Activated naive CD4-positive, alpha-beta T cell treated with anti-CD3 and anti-CD28 coated beads, Interleukin-2, amount 50 U/mL, for 72 hours (primary cell): ENCODE data around the gene SFTA2. TPM values are rescaled to one million over a fixed set of nuclear protein-coding genes. Genes with fewer than 3 reads are reported as not detected.
"Not testable (repeated sequence)": the region's sequence is repeated elsewhere in the genome, so short reads cannot be mapped to it uniquely, and the experiment has no call there.

Experiments
- ATAC-seq, 2 donors: fragments of 150-1000 bp; cut with Tn5 transposase; 2 replicates each; pipeline ENCODE4 v1.10.0; 2021; ENCODE audit warnings: mild to moderate bottlenecking in 2 of 2, moderate library complexity in 2 of 2
- DNase-seq, 2 donors: peaks; one replicate each; pipeline ENCODE4 v3.0.0; 2021 to 2022; ENCODE audit warnings: low spot score in 2 of 2
- H3K27ac Mint-ChIP-seq, 2 donors: one replicate each; pipeline ENCODE4 v1.8.0; 2022; ENCODE audit warnings: mild to moderate bottlenecking in 2 of 2, mixed read lengths in 2 of 2
- H3K36me3 Mint-ChIP-seq, 2 donors: one replicate each; pipeline ENCODE4 v1.8.0; 2022; ENCODE audit warnings: mixed read lengths in 2 of 2
- H3K9me3 Mint-ChIP-seq, 2 donors: one replicate each; pipeline ENCODE4 v1.8.0; 2022; ENCODE audit warnings: mixed read lengths in 2 of 2
- total RNA-seq, 2 donors: library from RNA; stranded (reverse); gene quantifications; one replicate each; pipeline ENCODE4 v1.2.3, GENCODE V29; 2022

Gene SFTA2
- total RNA-seq, 2 donors from 2014 or later: not detected

- no peak overlapping the region for H3K27ac Mint-ChIP-seq
- ATAC-seq: peak in 1 of 2 donors; percentile 35
Measured at GRCh38 chr6:30951907-30952469, 20.0 kb upstream of the SFTA2 start.

DNA sequence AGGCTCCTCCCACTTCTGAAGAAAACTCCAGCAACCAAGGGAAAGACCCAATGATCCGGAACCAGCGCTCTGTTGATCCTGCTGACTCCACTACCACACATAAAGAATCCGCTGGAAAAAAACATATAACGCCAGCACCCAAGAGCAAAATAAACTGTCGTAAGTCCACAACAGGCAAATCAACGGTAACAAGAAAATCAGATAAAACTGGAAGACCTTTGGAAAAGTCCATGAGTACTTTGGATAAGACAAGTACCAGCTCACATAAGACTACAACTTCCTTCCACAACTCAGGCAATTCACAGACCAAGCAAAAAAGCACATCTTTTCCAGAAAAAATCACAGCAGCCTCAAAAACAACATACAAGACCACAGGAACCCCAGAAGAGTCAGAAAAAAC is 16.8 kb upstream of the SFTA2 start:
- H3K36me3 Mint-ChIP-seq: peaks cover 6 to 9% of the 10 kb centered on the region in 2 donors
- ATAC-seq (no peak), DNase-seq (no peak)
- H3K9me3 Mint-ChIP-seq: peaks cover 10 to 12% of the 10 kb centered on the region in 2 donors
- no peak overlapping the region for H3K27ac Mint-ChIP-seq

More at GRCh38 chr6:30951907-30952469, 20.0 kb upstream of the SFTA2 start:
- H3K9me3 Mint-ChIP-seq: peaks cover 10 to 12% of the 10 kb centered on the region in 2 donors
- H3K36me3 Mint-ChIP-seq: peaks cover 6 to 9% of the 10 kb centered on the region in 2 donors
- no peak for DNase-seq

- Mint-ChIP-seq H3K9me3 (peaks cover 10 to 12% of the 10 kb centered on the region in 2 donors), H3K36me3 (peaks cover 6 to 9% of the 10 kb centered on the region in 2 donors), H3K27ac (no peak overlapping the region)
- DNase-seq: no peak
- ATAC-seq: no peak
Measured at GRCh38 chr6:30947231-30947630, 15.3 kb upstream of the SFTA2 start.

DNA sequence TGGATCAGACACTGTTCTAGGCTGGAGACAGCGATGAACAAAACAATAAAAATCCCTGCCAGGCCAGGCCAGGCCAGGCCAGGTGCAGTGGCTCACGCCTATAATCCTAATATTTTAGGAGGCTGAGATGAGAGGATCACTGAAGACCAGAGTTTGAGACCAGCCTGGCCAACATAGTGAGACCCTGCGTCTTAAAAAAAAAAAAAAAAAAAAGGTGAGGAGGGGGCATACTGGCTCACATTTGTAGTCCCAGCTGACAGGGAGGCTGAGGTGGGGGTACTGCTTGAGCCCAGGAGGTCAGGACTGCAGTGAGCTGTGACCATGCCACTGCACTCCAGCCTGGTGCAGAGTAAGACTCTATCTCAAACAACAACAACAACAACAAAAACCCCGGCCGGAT is 13.3 kb upstream of the SFTA2 start:
- Mint-ChIP-seq H3K27ac (no peak overlapping the region), H3K36me3 (peaks cover 1 to 6% of the 10 kb centered on the region in 2 donors), H3K9me3 (peaks cover 0 to 3% of the 10 kb centered on the region in 2 donors)
- no peak for ATAC-seq
- no peak for DNase-seq

DNA sequence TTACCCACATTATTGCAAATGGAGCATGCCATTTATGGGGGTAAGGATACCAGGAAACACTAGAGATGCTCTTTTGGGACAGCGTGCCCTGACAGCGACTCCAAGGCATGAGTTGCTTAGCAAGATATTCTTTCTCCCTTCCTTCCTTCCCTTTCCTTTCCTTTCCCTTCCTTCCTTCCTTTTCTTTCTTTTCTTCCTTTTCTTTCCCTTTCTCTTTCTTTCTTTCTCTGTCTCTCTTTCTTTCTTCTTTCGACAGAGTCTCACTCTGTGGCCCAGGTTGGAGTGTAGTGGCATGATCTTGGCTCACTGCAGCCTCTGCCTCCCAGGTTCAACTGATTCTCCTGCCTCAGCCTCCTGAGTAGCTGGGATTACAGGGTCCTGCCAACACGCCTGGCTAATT is 12.1 kb upstream of the SFTA2 start:
- Mint-ChIP-seq H3K36me3 (peaks cover 0 to 6% of the 10 kb centered on the region in 2 donors), H3K9me3 (no peaks in the 10 kb centered on the region), H3K27ac (no peak overlapping the region)
- DNase-seq (no peak), ATAC-seq (no peak)

DNA sequence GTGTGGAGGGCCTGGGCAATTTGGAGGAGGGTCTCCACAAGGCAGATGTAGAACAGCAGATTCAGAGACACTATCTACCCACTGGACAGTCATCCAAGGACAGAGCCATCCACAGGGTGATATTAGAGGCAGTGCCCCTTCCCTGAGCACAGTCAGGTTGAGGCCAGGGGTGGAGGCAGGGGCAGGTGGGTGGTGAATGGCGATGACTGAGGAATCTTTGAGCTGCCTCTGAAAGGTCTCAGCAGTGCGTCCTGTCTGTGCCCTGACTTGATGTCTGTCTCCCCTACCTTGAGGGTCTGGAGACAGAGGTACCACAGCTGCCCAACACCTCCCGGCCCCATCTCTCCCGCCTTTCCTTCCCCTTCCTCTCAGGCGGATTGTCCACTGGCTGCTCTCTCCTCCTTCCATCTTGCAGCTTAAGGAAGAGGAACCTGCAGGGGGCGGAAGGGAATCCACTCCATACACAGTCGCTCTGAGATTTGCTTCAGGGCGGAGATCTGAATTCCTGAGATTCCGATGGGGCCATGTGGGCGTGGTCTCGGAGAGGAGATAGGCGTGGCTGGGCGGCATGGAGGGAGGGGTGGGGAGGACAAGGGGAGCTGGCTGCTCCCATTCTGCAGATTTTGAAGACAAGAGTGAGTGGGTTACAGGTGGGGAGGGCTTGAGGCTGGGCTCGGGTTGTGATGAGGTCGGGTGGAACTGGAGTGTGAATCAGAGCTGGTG is 10.5 kb upstream of the SFTA2 start:
- H3K27ac Mint-ChIP-seq: no peak overlapping the region
- no peaks in the 10 kb centered on the region for H3K9me3 Mint-ChIP-seq
- ATAC-seq (no peak), DNase-seq (no peak)
- no peaks in the 10 kb centered on the region for H3K36me3 Mint-ChIP-seq

GRCh38 chr6:30940361-30940986 is 8.5 kb upstream of the SFTA2 start, which contains the start of gene MUCL3:
MUCL3 (plus strand) TSS chr6:30940973; CDS start chr6:30941000, 27 bp downstream.
- DNase-seq (no peak), ATAC-seq (no peak)
- H3K36me3 Mint-ChIP-seq: no peaks in the 10 kb centered on the region
- H3K27ac Mint-ChIP-seq: no peak within 1 kb of the TSS
- no peaks in the 10 kb centered on the region for H3K9me3 Mint-ChIP-seq

- Mint-ChIP-seq H3K27ac (no peak overlapping the region), H3K9me3 (no peaks in the 10 kb centered on the region), H3K36me3 (no peaks in the 10 kb centered on the region)
- ATAC-seq: no peak
- no peak for DNase-seq
Measured at GRCh38 chr6:30939473-30939872, 7.5 kb upstream of the SFTA2 start.

GRCh38 chr6:30938730-30939129 is 6.8 kb upstream of the SFTA2 start:
- H3K36me3 Mint-ChIP-seq: no peaks in the 10 kb centered on the region
- no peak for DNase-seq
- H3K27ac Mint-ChIP-seq: no peak overlapping the region
- ATAC-seq: no peak
- H3K9me3 Mint-ChIP-seq: no peaks in the 10 kb centered on the region

- Mint-ChIP-seq H3K27ac (no peak overlapping the region), H3K9me3 (no peaks in the 10 kb centered on the region), H3K36me3 (no peaks in the 10 kb centered on the region)
- no peak for DNase-seq
- ATAC-seq: no peak
Measured at GRCh38 chr6:30937265-30937664, 5.3 kb upstream of the SFTA2 start.

DNA sequence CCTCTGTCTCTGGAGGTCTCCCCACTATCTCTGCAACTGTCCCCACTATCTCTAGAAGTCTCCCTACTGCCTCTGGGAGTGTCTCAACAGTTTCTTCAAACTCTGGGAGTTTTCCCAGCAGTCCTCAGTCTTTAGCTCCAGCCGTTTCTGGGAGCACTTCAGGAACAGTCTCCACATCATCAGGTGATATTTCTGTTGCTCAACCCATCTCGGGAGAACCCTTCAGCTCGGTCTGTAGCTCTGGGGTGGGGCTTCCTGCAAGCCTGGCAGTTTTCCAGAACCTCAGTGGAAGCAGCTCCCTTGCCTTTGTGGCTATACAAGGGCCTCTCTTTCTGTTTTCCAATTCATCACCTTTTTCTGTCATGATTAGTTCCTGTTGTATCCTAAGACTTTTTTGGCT is 3.0 kb upstream of the SFTA2 start:
- no peaks in the 10 kb centered on the region for H3K36me3 Mint-ChIP-seq
- H3K9me3 Mint-ChIP-seq: no peaks in the 10 kb centered on the region
- ATAC-seq: no peak
- DNase-seq: no peak
- no peak overlapping the region for H3K27ac Mint-ChIP-seq

DNA sequence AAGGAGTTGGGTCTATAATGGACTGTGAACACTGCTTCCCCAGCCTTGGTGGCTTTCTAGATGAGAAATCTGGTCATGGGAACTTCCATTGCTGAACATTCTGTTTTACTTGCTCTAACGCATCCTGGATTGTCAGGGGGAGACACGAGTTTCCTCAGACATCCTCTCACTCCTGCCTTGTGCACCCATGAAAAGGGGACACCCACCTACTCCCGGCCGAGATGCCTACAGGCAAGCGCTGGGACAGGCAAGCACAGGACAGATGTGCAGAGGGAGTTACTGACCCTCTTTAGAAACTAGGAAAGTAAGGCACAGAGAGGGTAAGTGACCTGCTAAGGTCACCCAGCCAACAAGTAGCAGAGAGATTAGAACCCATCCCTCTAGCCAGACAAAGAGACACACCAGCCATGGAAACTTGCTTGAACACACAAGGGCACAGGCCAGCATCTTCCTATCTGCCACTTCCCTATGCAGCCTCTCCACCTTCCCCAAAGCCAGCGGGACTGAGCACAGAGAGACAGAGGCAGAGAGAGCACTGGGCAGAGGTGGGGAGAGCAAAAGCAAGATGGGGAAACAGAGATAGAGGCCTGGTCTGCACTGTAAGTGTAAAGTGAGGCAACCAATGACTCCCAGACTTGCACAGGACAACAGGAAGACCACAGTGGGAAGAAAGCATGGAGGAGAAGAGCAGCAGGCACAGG is 845 bp upstream of the SFTA2 start:
- Mint-ChIP-seq H3K27ac (no peak overlapping the region), H3K36me3 (peaks cover 8 to 14% of the 10 kb centered on the region in 2 donors), H3K9me3 (peaks cover 4 to 14% of the 10 kb centered on the region in 2 donors)
- DNase-seq (no peak), ATAC-seq (no peak)

GRCh38 chr6:30931272-30931671 is 698 bp downstream of the SFTA2 start:
- H3K27ac Mint-ChIP-seq: no peak overlapping the region
- no peak for ATAC-seq
- H3K9me3 Mint-ChIP-seq: peaks cover 4 to 14% of the 10 kb centered on the region in 2 donors
- peaks cover 15 to 27% of the 10 kb centered on the region in 2 donors for H3K36me3 Mint-ChIP-seq
- DNase-seq: no peak

DNA sequence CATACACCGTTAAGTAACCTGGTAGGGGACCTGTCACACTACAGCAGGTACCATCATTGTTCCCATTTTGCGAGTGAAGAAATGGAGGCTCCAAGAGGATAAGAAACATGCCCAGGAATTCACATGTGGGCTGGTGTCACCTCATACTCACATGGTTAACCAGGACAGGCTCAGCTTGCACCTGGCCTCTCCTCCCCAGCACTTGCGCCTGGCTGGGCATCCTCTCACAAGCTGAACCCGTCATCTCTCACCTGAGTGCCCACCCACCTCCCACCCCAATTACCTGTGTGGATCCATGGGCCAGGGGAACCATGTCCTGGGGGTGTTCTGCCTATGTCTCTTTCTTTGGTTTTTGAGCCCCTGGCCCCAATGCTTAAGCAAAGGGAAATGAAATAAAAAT is 1.5 kb downstream of the SFTA2 start:
- H3K27ac Mint-ChIP-seq: no peak overlapping the region
- peaks cover 4 to 14% of the 10 kb centered on the region in 2 donors for H3K9me3 Mint-ChIP-seq
- no peak for DNase-seq
- H3K36me3 Mint-ChIP-seq: peaks cover 15 to 28% of the 10 kb centered on the region in 2 donors
- no peak for ATAC-seq

GRCh38 chr6:30928677-30929076 is 3.3 kb downstream of the SFTA2 start:
- no peak overlapping the region for H3K27ac Mint-ChIP-seq
- DNase-seq: no peak
- ATAC-seq: no peak
- H3K36me3 Mint-ChIP-seq: peaks cover 15 to 28% of the 10 kb centered on the region in 2 donors
- H3K9me3 Mint-ChIP-seq: peaks cover 4 to 14% of the 10 kb centered on the region in 2 donors

- Mint-ChIP-seq H3K36me3 (peaks cover 15 to 28% of the 10 kb centered on the region in 2 donors), H3K9me3 (peaks cover 4 to 14% of the 10 kb centered on the region in 2 donors)
- H3K27ac Mint-ChIP-seq, DNase-seq, ATAC-seq: not testable (repeated sequence)
Measured at GRCh38 chr6:30927080-30927479, 4.9 kb downstream of the SFTA2 start.

DNA sequence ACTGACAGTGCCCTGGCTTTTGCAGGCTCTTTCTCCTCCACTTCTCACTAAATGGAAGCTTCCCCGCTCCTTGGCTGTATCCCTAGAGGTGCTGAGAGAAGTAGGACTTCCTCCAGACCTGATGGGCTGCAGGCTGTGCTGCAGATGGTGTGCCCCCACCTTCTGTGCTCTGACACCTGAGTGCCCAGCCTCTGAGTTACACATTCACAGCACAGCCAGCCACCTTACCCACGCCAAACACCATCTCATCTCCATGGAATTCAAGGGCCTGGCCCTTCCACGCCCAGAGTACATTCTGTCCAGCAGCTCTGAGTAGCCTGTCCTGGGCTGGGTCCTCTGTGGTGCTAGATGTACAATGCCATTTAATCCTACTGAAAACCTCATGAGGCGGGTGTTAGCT is 5.3 kb downstream of the SFTA2 start:
- H3K27ac Mint-ChIP-seq: no peak overlapping the region
- DNase-seq (no peak), ATAC-seq (no peak)
- peaks cover 15 to 28% of the 10 kb centered on the region in 2 donors for H3K36me3 Mint-ChIP-seq
- H3K9me3 Mint-ChIP-seq: peaks cover 4 to 14% of the 10 kb centered on the region in 2 donors
